HG03432 (cell line): ENCODE results near the gene OXLD1.

ENCODE experiments used
- ATAC-seq: cut with Tn5 transposase; IDR thresholded peaks from one replicate; pipeline ENCODE4 v1.9.1; 2021; ENCODE audit warnings: mild to moderate bottlenecking, moderate library complexity; ENCODE audit not compliant: unreplicated experiment

Gene OXLD1

DNA sequence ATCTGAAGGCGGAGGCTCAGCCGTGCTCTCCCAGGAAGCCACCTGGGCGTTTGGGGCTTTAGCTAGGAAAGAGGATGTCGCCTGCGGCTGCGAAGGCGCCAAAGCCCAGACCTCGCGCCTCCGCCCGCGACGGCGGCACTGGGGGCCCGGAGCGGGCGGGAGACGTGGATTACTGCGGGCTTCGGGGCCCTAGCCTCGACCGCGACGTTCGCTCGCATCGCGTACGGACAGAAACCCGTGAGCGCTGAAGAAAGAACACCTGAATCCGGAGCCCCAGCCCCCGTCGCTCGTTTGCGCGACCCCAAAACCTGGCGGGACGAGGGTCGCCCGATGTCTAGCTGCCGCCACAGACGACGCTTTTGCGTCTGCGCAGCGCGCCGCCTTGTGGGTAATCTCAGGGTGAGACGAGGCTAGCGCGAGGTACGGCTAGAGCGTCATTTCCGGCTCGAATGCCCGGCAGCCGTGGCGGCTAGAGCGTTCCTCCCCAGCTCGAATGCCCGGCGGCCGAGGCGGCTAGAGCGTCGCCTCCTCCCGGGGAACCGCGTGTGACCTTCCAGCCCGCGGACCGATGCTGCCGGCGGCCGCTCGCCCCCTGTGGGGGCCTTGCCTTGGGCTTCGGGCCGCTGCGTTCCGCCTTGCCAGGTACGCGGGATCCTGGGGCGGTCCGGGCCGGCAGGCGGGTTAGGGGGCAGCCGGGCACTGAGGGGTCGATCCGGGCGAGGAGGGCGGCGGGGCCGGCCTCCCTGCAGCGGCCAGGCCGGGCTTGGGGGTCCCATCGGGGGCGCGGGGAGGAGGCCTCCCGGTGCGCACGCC is 36.7 kb upstream of the OXLD1 start, which contains the start of gene MRPL12:
TSS of gene MRPL12 (plus strand) at position 434 of the 813 bp plus-strand sequence. CDS start at position 569, 135 bp downstream.
- peak; percentile 77 for ATAC-seq

GRCh38 chr17:81701288-81702071 is 35.1 kb upstream of the OXLD1 start:
- ATAC-seq, result no peak

DNA sequence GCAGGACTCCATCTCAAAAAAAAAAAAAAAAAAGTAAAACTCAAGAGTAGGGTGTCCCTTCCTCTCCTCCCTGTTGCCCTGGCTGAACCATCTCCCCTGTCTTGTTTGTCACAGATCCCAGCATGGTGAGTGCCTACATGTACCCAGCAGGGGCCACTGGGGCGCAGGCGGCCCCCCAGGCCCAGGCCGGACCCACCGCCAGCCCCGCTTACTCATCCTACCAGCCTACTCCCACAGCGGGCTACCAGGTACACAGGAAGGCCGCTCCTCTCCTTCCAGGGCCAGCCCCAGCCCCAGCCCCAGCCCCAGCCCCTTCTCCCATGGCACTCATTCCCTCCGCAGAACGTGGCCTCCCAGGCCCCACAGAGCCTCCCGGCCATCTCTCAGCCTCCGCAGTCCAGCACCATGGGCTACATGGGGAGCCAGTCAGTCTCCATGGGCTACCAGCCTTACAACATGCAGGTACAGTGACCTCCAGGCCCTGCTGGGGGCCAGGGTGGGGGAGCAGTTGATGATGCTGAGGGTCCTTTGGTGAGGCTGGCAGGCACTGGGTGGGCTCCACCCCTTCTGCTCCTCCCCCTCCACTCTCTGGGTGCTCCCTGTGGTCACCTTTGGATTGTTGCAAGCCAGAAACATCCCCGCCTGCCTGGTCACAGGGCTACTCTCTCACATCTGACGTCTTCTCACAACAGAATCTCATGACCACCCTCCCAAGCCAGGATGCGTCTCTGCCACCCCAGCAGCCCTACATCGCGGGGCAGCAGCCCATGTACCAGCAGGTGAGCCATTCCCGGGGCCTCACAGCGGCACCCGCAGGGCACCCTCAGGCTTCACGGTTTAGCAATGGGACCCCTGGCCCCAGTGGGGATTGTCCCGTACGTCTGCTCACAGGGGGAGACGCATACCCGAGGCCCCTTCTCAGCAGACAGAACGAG is 34.2 kb upstream of the OXLD1 start:
- ATAC-seq, result no peak

DNA sequence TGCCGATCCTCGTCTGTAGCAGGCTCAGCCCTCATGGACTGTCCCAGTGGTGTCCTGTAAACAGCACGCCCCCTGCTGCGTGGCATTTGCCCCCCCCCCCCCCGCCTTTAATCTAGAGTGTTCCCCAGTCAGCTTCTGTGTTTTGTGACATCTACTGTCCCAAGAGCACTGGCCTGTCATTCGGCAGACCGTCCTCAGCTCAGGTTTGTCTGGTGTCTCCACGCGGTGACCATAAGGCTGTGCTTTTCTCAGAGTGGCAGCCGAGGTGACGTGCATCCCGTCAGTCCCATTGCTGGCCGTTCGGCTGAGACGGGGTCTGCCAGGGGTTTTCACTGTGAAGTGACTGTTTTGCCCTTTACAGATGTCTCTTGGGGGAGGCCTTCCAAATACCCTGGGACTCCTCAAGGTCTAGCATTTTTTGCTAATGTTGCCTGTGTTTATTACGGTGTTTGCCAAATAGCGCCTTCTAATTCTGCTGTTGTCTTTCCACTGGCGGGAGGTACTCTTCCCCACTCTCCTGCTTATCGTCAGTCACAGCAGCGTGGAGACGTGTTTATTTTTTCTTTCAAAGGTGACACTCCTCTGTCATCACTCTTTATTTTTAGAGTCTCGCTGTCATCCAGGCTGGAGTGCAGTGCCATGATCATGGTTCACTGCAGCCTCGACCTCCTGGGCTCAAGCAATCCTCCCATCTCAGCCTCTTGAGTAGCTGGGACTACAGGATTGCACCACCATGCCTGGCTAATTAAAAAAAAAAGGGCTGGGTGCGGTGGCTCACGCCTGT is 31.0 kb upstream of the OXLD1 start:
- ATAC-seq, result no peak

- no peak for ATAC-seq
Measured at GRCh38 chr17:81696218-81696941, 30.0 kb upstream of the OXLD1 start.

DNA sequence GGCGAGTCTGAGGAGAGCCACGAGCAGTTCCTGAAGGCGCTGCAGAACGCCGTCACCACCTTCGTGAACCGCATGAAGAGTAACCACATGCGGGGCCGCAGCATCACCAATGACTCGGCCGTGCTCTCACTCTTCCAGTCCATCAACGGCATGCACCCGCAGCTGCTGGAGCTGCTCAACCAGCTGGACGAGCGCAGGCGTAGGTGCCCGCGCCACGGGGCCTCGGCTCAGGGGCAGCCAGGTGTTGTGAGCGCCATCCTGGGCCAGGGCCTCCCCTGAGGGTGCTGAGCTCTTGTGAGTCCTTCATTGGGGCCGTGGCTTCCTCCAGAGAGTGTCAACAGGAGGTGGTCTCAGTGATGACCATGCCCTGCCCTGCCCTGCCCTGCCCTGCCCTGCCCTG is 29.4 kb upstream of the OXLD1 start:
- no peak for ATAC-seq

DNA sequence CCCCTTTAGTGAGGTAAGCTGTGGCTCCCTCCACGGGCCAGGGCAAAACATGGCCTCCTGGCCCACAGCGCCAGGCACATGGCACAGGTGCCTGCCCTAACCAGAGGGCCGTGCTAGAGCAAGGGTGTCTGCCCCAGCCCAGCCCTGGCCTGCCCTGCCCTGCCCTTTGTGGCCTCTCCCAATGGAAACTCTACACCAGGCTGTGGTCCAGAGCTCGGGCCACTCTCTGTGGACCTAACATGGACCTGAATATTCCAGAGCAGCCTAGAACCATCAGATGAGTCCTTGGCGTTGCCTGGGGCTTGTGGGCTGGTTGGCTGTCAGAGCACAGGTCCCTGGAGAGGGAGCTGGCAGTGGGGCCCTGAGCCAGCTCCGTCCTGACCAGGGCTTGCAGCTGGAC is 28.8 kb upstream of the OXLD1 start:
- ATAC-seq, result no peak

DNA sequence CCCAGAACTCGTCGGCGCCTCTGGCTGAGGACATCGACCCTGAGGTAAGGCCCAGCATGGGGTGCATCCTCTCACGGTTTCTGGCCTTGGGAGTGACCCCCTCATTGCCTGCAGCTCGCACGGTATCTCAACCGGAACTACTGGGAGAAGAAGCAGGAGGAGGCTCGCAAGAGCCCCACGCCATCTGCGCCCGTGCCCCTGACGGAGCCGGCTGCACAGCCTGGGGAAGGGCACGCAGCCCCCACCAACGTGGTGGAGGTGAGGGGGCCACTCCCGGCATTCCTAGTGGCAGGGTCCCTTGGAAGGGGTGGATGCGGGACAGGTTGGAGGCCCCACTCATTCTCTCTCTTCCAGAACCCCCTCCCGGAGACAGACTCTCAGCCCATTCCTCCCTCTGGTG is 28.4 kb upstream of the OXLD1 start:
- no peak for ATAC-seq

- no peak for ATAC-seq
Measured at GRCh38 chr17:81693509-81694210, 27.3 kb upstream of the OXLD1 start.

DNA sequence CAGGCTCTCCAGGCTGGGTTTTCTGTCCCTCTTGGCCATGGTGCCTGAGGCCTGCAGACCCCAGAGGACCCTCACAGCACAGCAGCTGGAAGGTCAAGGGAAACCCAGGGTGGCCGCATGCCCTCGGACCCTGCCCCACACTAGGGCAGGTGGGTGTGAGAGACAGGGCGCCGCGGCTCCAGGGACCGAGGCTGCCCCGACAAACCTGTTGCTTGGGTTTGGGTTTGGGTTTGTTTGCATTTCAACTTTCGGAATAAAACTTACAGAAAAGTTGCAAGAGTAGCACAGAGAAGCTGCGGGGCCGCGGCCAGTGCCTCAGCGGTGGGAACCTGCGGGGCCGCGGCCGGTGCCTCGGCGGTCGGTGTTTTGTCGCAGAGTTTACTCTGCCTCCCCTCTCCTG is 25.2 kb upstream of the OXLD1 start:
- ATAC-seq, result no peak

- ATAC-seq, result no peak
Measured at GRCh38 chr17:81691196-81691595, 24.8 kb upstream of the OXLD1 start.

DNA sequence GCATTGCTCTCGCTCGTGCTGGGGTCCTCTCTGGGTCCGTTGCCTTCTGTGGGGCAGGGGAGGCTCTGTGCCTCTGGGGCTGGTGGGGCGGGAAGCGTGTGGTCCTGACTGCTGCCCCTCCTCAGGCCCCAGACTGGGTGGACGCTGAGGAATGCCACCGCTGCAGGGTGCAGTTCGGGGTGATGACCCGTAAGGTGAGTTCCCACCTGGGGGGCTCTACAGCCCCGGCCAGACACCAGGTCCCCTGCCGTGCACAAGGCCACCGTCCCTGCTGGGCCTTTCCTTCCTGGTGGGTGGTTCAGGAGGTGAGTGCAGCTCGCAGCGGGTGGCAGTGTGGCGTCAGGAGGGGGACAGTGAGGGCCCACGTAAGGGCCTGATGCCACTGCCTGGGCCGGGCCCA is 24.1 kb upstream of the OXLD1 start:
- no peak for ATAC-seq

DNA sequence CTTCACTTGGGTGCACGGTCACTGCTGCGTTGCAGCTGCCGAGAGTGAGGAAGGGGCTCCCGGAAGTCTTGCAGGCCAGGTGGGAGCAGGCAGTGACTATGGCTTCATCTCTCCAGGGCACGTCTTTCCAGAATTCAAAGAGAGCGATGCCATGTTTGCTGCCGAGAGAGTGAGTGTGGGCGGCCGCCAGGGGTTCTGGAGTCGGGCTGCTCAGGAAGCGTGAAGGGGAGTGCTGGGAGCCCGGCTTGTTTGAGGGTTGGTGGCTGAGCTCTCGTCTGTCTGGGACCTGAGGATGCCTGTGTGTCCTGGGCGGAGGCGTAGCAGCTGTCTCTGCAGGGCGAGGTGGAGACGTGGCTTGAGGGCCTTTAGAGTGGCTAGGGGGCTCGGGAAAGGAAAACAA is 23.7 kb upstream of the OXLD1 start:
- ATAC-seq, result no peak

- no peak for ATAC-seq
Measured at GRCh38 chr17:81688616-81689015, 22.2 kb upstream of the OXLD1 start.

- no peak for ATAC-seq
Measured at GRCh38 chr17:81687770-81688541, 21.6 kb upstream of the OXLD1 start.

- no peak for ATAC-seq
Measured at GRCh38 chr17:81686614-81687013, 20.2 kb upstream of the OXLD1 start.

DNA sequence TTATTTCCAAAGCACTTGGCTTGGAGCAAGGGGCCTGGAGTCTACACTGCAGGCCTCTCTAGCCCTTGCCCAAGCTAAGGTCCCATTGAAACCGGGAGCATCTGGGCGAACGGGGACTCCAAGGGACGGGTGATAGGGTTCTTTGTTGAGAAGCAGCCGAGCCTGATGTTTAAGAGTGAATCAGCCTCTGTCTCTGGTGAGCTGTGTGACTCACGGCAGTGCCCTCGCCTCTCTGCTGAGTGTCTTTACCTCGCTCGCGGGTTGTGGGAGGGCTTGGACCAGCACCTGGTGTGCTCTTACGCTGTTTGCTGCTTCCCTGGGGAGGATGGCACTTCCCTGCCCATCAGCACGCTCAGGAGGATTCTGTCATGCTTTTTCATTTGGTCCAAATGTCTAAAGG is 18.7 kb upstream of the OXLD1 start:
- ATAC-seq, result no peak

- no peak for ATAC-seq
Measured at GRCh38 chr17:81684442-81684911, 18.1 kb upstream of the OXLD1 start.
